Endodermal cell (in vitro differentiated cells): ENCODE results near the gene RBM17. TPM values are rescaled to one million over a fixed set of nuclear protein-coding genes. Genes with fewer than 3 reads are reported as not detected.

Experiments
- DNase-seq: peaks from one replicate; pipeline ENCODE4 v3.0.0-alpha.2; 2017
- H3K27ac ChIP-seq: 2 replicates; pipeline ENCODE4 v1.5.1; 2013; ENCODE audit warnings: mild to moderate bottlenecking, low read depth, low read length, moderate library complexity
- H3K27me3 ChIP-seq: 2 replicates; pipeline ENCODE4 v1.6.1; 2013; ENCODE audit warnings: mild to moderate bottlenecking, low read length, moderate library complexity; ENCODE audit not compliant: insufficient read depth, control insufficient read depth, poor library complexity, severe bottlenecking
- H3K36me3 ChIP-seq: 2 replicates; pipeline ENCODE4 v1.7.0; 2013; ENCODE audit warnings: mild to moderate bottlenecking, low read length, moderate library complexity; ENCODE audit not compliant: control insufficient read depth, insufficient read depth
- H3K4me1 ChIP-seq: one replicate; pipeline ENCODE4 v1.7.0; 2013; ENCODE audit warnings: low read length; ENCODE audit not compliant: control insufficient read depth, insufficient read depth
- H3K4me3 ChIP-seq: 2 replicates; pipeline ENCODE4 v1.5.1; 2013; ENCODE audit warnings: mild to moderate bottlenecking, low read length, moderate library complexity
- H3K9ac ChIP-seq: 2 replicates; pipeline ENCODE4 v1.6.1; 2013; ENCODE audit warnings: mild to moderate bottlenecking, low read length, moderate library complexity; ENCODE audit not compliant: poor library complexity, severe bottlenecking; ENCODE audit errors: extremely low read depth
- H3K9me3 ChIP-seq: 2 replicates; pipeline ENCODE4 v1.6.1; 2013; ENCODE audit warnings: mild to moderate bottlenecking, low read length, moderate library complexity; ENCODE audit not compliant: control insufficient read depth
- H3K27ac Mint-ChIP-seq: 2 replicates; pipeline ENCODE4 v1.8.0; 2020; ENCODE audit warnings: mixed read lengths
- H3K27me3 Mint-ChIP-seq: 2 replicates; pipeline ENCODE4 v1.8.0; 2021; ENCODE audit warnings: mild to moderate bottlenecking, mixed read lengths; ENCODE audit not compliant: insufficient read depth
- H3K36me3 Mint-ChIP-seq: 2 replicates; pipeline ENCODE4 v1.8.0; 2020; ENCODE audit warnings: low read depth, mixed read lengths
- H3K4me1 Mint-ChIP-seq: 2 replicates; pipeline ENCODE4 v1.8.0; 2020; ENCODE audit warnings: mixed read lengths
- H3K4me3 Mint-ChIP-seq: 2 replicates; pipeline ENCODE4 v1.8.0; 2020; ENCODE audit warnings: mild to moderate bottlenecking, moderate library complexity, mixed read lengths
- H3K9me3 Mint-ChIP-seq: 2 replicates; pipeline ENCODE4 v1.8.0; 2020; ENCODE audit warnings: mild to moderate bottlenecking, mixed read lengths
- WGBS, 2 experiments: methylation state at CpG; one replicate each; pipeline versions ENCODE4 v1.1.5 to v1.1.7; 2013; ENCODE audit warnings: missing lambda C conversion rate in 2 of 2, mixed read lengths in 1 of 2; ENCODE audit not compliant: insufficient coverage in 1 of 2, insufficient read length in 1 of 2; 5-methylcytosine and 5-hydroxymethylcytosine counted together
- total RNA-seq, 2 donors: library from RNA; stranded (reverse); fragmentation: NEBNext Ultra II Directional in 1 of 2; extraction: Animal tissue kit (Norgen Biotek cat#: 25700) in 1 of 2; gene quantifications; 2 replicates in 1 of 2; 3 replicates in 1 of 2; pipeline ENCODE4 v1.2.1, GENCODE V29; 2021
- TF ChIP-seq, protein P1 (sequence below): fragments of 200-600 bp; sonication (generic); conservative IDR thresholded peaks from 2 replicates; pipeline ENCODE4 v1.5.0; 2021; ENCODE audit warnings: antibody characterized with exemption, mild to moderate bottlenecking

RBM17 gene
- total RNA-seq, 2 donors from 2014 or later: 123 to 139 TPM

DNA sequence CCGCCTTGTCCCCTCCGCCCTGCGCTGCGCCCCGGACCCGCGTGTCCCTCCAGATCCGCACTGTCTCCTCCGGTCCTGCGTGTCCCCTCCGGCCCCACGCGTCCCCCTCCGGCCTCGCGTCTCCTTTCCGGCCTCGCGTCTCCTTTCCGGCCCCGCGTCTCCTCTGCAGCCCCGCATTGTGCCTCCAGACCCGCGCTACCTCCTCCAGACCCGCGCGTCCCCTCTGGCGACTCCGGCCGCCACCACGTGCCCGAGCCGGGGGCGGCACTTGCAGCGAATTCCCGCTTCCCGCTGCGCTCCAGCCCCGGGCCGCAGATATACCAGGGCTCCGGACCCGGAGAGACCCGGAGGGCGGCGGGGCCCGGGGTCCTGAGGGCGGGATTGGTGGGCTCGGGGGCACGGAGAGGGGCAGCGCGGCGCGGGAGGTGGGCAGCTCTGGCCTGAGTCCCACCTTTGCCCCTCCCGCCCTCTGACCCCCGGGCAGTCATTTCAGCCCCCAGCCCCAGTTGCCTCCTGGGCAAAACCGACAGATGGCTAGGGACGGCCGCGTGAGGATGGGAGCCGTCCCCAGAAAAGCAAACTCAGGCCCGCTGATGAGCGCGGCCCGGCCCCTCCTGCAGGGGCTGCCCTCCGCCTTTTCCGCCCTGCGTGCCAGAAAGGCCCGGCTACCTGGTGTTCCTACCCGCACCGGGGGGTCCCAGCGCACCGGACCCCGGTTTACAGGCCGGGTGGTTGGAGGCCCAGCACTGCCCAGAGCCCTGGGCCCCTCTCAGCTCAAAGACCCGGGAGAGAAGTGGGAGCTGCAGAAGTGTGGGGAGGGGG is 56.5 kb downstream of the RBM17 start:
- Mint-ChIP-seq H3K36me3 (peaks cover 5% of the 10 kb centered on the region), H3K27ac (no peak overlapping the region), H3K4me3 (peak overlapping the region; percentile 65), H3K4me1 (peaks cover 12% of the 10 kb centered on the region), H3K9me3 (no peaks in the 10 kb centered on the region), H3K27me3 (peaks cover 20% of the 10 kb centered on the region)
- Histone ChIP-seq H3K36me3 (no peaks in the 10 kb centered on the region), H3K9ac (peak overlapping the region; percentile 20), H3K4me1 (peaks cover 15% of the 10 kb centered on the region), H3K4me3 (peak overlapping the region; percentile 81), H3K27me3 (no peaks in the 10 kb centered on the region), H3K27ac (no peak overlapping the region), H3K9me3 (no peaks in the 10 kb centered on the region)
- TF ChIP-seq, protein P1, sequence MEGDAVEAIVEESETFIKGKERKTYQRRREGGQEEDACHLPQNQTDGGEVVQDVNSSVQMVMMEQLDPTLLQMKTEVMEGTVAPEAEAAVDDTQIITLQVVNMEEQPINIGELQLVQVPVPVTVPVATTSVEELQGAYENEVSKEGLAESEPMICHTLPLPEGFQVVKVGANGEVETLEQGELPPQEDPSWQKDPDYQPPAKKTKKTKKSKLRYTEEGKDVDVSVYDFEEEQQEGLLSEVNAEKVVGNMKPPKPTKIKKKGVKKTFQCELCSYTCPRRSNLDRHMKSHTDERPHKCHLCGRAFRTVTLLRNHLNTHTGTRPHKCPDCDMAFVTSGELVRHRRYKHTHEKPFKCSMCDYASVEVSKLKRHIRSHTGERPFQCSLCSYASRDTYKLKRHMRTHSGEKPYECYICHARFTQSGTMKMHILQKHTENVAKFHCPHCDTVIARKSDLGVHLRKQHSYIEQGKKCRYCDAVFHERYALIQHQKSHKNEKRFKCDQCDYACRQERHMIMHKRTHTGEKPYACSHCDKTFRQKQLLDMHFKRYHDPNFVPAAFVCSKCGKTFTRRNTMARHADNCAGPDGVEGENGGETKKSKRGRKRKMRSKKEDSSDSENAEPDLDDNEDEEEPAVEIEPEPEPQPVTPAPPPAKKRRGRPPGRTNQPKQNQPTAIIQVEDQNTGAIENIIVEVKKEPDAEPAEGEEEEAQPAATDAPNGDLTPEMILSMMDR: no peak
- 2 to 3% methylated on average over 35 to 76 of the region's 76 CpGs for WGBS, 2 experiments
- DNase-seq: peak; percentile 80

DNA sequence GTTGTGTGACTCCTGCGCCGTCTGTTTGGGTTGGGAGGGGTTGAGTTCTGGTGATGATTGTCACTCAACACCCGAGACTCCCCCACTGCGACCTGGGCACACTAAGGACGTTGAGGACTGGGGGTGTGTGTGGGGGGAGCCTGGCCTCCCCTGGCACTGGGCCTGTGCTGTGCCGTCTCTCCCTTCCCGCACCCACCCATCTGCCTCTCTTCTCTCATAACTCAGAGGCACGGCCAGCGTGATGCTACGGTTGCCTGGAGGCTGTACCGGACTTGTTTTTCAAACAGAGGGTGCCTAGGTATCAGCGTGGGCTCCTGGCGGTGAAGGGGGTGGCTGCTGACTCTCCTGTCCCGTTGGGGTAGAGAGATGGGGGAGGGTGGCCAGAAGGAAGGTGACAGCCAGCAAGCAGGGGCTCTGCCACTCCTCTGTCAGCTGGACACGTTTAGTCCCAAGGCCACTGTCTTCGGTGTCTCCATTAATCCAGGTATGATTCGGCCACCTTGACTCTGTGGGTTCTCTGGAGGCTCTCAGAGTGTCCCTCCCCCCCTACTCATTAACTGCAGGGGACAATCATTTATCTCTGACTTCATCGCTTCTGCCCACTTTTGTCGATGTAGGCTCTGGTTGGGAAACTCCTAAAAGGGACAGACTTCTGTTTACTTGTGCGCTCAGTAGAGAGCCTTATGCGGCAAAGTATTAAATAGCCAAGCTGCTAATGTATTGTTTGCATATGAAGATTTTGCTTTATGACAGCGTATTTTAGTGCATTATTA is 57.4 kb downstream of the RBM17 start:
- H3K4me3 ChIP-seq: peak overlapping the region; percentile 81
- no peak overlapping the region for H3K27ac ChIP-seq
- H3K4me3 Mint-ChIP-seq: peak overlapping the region; percentile 65
- H3K27me3 Mint-ChIP-seq: peaks cover 16% of the 10 kb centered on the region
- H3K4me1 Mint-ChIP-seq: peaks cover 17% of the 10 kb centered on the region
- no peak overlapping the region for H3K27ac Mint-ChIP-seq
- no peaks in the 10 kb centered on the region for H3K27me3 ChIP-seq
- no peak overlapping the region for H3K9ac ChIP-seq
- peaks cover 5% of the 10 kb centered on the region for H3K36me3 Mint-ChIP-seq
- no peak for DNase-seq
- H3K9me3 ChIP-seq: no peaks in the 10 kb centered on the region
- WGBS, 2 experiments: 68 to 79% methylated on average over 13 to 22 of the region's 22 CpGs
- TF ChIP-seq, protein P1: no peak
- H3K9me3 Mint-ChIP-seq: no peaks in the 10 kb centered on the region
- H3K36me3 ChIP-seq: no peaks in the 10 kb centered on the region
- H3K4me1 ChIP-seq: peaks cover 10% of the 10 kb centered on the region

DNA sequence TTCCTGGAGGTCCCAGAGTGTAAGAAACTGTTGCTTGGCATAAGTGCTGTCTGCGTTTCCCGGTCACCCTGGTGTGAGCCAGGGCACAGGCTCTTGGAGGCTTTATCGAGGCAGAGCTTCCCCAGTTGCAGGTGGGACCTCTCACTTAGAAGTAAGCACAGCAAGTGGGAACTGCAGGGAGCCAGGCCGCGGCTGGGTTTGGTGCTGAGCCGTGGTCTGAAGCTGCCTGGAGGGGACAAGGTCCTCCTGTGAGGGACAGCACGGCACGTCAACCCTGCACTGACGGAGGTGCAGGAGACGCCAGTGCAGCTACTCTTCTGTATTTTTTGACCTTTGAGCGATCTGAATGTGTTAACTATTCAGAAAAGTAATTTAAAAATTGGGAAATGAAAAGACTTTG is 58.1 kb downstream of the RBM17 start:
- Histone ChIP-seq H3K36me3 (no peaks in the 10 kb centered on the region), H3K4me1 (peaks cover 10% of the 10 kb centered on the region), H3K9ac (no peak overlapping the region), H3K27me3 (no peaks in the 10 kb centered on the region), H3K27ac (no peak overlapping the region), H3K4me3 (peak overlapping the region; percentile 81), H3K9me3 (no peaks in the 10 kb centered on the region)
- Mint-ChIP-seq H3K4me1 (peaks cover 21% of the 10 kb centered on the region), H3K36me3 (peaks cover 5% of the 10 kb centered on the region), H3K27ac (no peak overlapping the region), H3K27me3 (peaks cover 10% of the 10 kb centered on the region), H3K4me3 (no peak overlapping the region), H3K9me3 (no peaks in the 10 kb centered on the region)
- WGBS, 2 experiments: 86 to 92% methylated on average over 8 to 11 of the region's 11 CpGs
- TF ChIP-seq, protein P1: no peak
- DNase-seq: no peak
